Diencephalon (tissue), 1 donor: ENCODE measurements around the gene G6PD. TPM values are rescaled to one million over a fixed set of nuclear protein-coding genes. Genes with fewer than 3 reads are reported as not detected.

ENCODE experiments used
- small RNA-seq: library from RNA; depleted of rRNA; stranded (forward); fragments of <200 nt; gene quantifications from one replicate; pipeline ENCODE3, GENCODE V24; 2014
- total RNA-seq: library from RNA; depleted of rRNA; stranded (reverse); fragments of >200 nt; gene quantifications from one replicate; pipeline ENCODE4 v1.2.3, GENCODE V29; 2014

The G6PD gene
- total RNA-seq: 17.3 TPM

GRCh38 chrX:154546354-154547244 is at the start of gene G6PD:
TSS of gene G6PD (minus strand) at chrX:154546846. CDS start at chrX:154546155, 691 bp downstream.

GRCh38 chrX:154584585-154585183 is 38.0 kb upstream of the G6PD start, which contains the start of gene CTAG1A:
TSS of gene CTAG1A (plus strand) at chrX:154585133. CDS start at chrX:154585207, 74 bp downstream.

GRCh38 chrX:154547245-154548027 is 790 bp upstream of the G6PD start, which contains the start of gene IKBKG:
TSS of gene IKBKG (plus strand) at chrX:154547620. CDS start at chrX:154552003, 4,383 bp downstream.

GRCh38 chrX:154515966-154516655 is 30.5 kb downstream of the G6PD start, which contains the start of gene FAM3A:
TSS of gene FAM3A (minus strand) at chrX:154516232. CDS start at chrX:154515772, 460 bp downstream.

GRCh38 chrX:154490414-154491083 is 56.1 kb downstream of the G6PD start, which contains the start of gene SLC10A3:
TSS of gene SLC10A3 (minus strand) at chrX:154490629. CDS start at chrX:154488940, 1,689 bp downstream.

GRCh38 chrX:154486396-154487207 is 60.0 kb downstream of the G6PD start, which contains the start of gene UBL4A:
TSS of gene UBL4A (minus strand) at chrX:154486615. CDS start at chrX:154486584, 31 bp downstream.

Small RNA genes within 50 kb of the gene (small RNA-seq; reads per million reads assigned to genes)
- not detected for gene RN7SL697P

Other genes starting within 250 kb of the G6PD start
- 93.4 TPM for gene FLNA, start 172.2 kb downstream of the G6PD start, total RNA-seq
- gene EMD, start 167.6 kb downstream of the G6PD start, total RNA-seq: 35.8 TPM
- 1,254 TPM for gene RPL10, start 148.5 kb downstream of the G6PD start, total RNA-seq
- gene DNASE1L1, start 137.6 kb downstream of the G6PD start, total RNA-seq: 10.6 TPM
- gene TAFAZZIN, start 135.3 kb downstream of the G6PD start, total RNA-seq: 12.0 TPM
- gene ATP6AP1, start 118.2 kb downstream of the G6PD start, total RNA-seq: 83.0 TPM
- gene GDI1, start 109.7 kb downstream of the G6PD start, total RNA-seq: 289 TPM
- 26.1 TPM for gene FAM50A, start 102.7 kb downstream of the G6PD start, total RNA-seq
- gene PLXNA3, start 88.6 kb downstream of the G6PD start, total RNA-seq: 20.5 TPM
- 16.1 TPM for gene LAGE3, start 67.6 kb downstream of the G6PD start, total RNA-seq
- gene UBL4A, start 60.2 kb downstream of the G6PD start, total RNA-seq: 35.1 TPM
- 3.5 TPM for gene SLC10A3, start 56.2 kb downstream of the G6PD start, total RNA-seq
- 15.0 TPM for gene FAM3A, start 30.6 kb downstream of the G6PD start, total RNA-seq
- 6.0 TPM for gene IKBKG, start 774 bp upstream of the G6PD start, total RNA-seq
- not detected for gene CTAG1A, start 38.3 kb upstream of the G6PD start, total RNA-seq
- gene CTAG1B, start 72.4 kb upstream of the G6PD start, total RNA-seq: not detected
- not detected for gene CTAG2, start 106.7 kb upstream of the G6PD start, total RNA-seq
- gene GAB3, start 204.2 kb upstream of the G6PD start, total RNA-seq: 1.4 TPM
- 27.0 TPM for gene DKC1, start 216.0 kb upstream of the G6PD start, total RNA-seq